Smooth muscle cell (in vitro differentiated cells): ENCODE results near the gene KIF1A. TPM values are rescaled to one million over a fixed set of nuclear protein-coding genes. Genes with fewer than 3 reads are reported as not detected.

Experiments used
- DNase-seq: peaks from one replicate; lab custom pipeline; 2025; ENCODE audit not compliant: unreplicated experiment; lab: John Stamatoyannopoulos, UW
- H2AFZ ChIP-seq: fragments of 200-600 bp; sonication (generic); 2 replicates; pipeline ENCODE4 v1.6.0; 2016; ENCODE audit warnings: antibody characterized with exemption, low read depth, mild to moderate bottlenecking
- H3F3A ChIP-seq: fragments of 200-600 bp; sonication (generic); 2 replicates; pipeline ENCODE4 v1.6.0; 2017; ENCODE audit warnings: antibody characterized with exemption, low read depth
- H3K27ac ChIP-seq: fragments of 200-600 bp; sonication (generic); 2 replicates; pipeline ENCODE4 v1.5.1; 2016; ENCODE audit warnings: low read depth, mild to moderate bottlenecking
- H3K27me3 ChIP-seq: fragments of 200-600 bp; sonication (generic); 2 replicates; pipeline ENCODE4 v1.6.1; 2016; ENCODE audit warnings: low read depth, mild to moderate bottlenecking
- H3K36me3 ChIP-seq: fragments of 200-600 bp; sonication (generic); 2 replicates; pipeline ENCODE4 v1.5.1; 2016; ENCODE audit warnings: low read depth
- H3K4me1 ChIP-seq: fragments of 200-600 bp; sonication (generic); 2 replicates; pipeline ENCODE4 v1.5.1; 2016; ENCODE audit warnings: low read depth
- H3K4me2 ChIP-seq: fragments of 200-600 bp; sonication (generic); 2 replicates; pipeline ENCODE4 v1.6.0; 2016; ENCODE audit warnings: mild to moderate bottlenecking
- H3K4me3 ChIP-seq: fragments of 200-600 bp; sonication (generic); 2 replicates; pipeline ENCODE4 v1.5.1; 2016; ENCODE audit warnings: mild to moderate bottlenecking
- H3K79me2 ChIP-seq: fragments of 200-600 bp; sonication (generic); 2 replicates; pipeline ENCODE4 v1.6.0; 2016; ENCODE audit warnings: low read depth, mild to moderate bottlenecking
- H3K9ac ChIP-seq: fragments of 200-600 bp; sonication (generic); 2 replicates; pipeline ENCODE4 v1.6.0; 2016; ENCODE audit warnings: low read depth
- H3K9me3 ChIP-seq: fragments of 200-600 bp; sonication (generic); replicated peaks from 2 replicates; pipeline ENCODE4 v1.5.1; 2016; ENCODE audit warnings: low read depth
- H4K20me1 ChIP-seq: fragments of 200-600 bp; sonication (generic); 2 replicates; pipeline ENCODE4 v1.6.0; 2016; ENCODE audit warnings: low read depth
- CTCF ChIP-seq: fragments of 200-600 bp; sonication (generic); IDR thresholded peaks from 2 replicates; pipeline ENCODE4 v1.5.1; 2017; ENCODE audit warnings: borderline replicate concordance, mild to moderate bottlenecking, antibody characterized with exemption; ENCODE audit not compliant: insufficient read depth, poor library complexity, severe bottlenecking
- WGBS: methylation state at CpG from one replicate; pipeline ENCODE4 v1.1.7; 2016; ENCODE audit warnings: low lambda C conversion rate; 5-methylcytosine and 5-hydroxymethylcytosine counted together
- polyA plus RNA-seq: library from polyadenylated mRNA; unstranded; fragments of >200 nt; fragmentation: Nextera tagmentation; extraction: Ambion mirVana; gene quantifications from 2 replicates; pipeline ENCODE4 v1.2.1, GENCODE V29; 2016
- total RNA-seq: library from RNA; depleted of rRNA; stranded (reverse); fragments of >200 nt; gene quantifications from 2 replicates; pipeline ENCODE4 v1.2.3, GENCODE V29; 2014

KIF1A gene
- total and polyA plus RNA-seq, 2 experiments from 2014 or later, result 4.6 to 8.4 TPM

GRCh38 chr2:240837621-240838020, 17.6 kb upstream of the KIF1A start:
- DNase-seq, result no peak
- peaks cover under 1% of the 10 kb centered on the region for H3K27me3 ChIP-seq

GRCh38 chr2:240836781-240837467, 16.9 kb upstream of the KIF1A start:
- H3K4me3 ChIP-seq, result no peak overlapping the region
- no peak overlapping the region for H2AFZ ChIP-seq
- no peaks in the 10 kb centered on the region for H3K36me3 ChIP-seq
- H3K9me3 ChIP-seq, result no peaks in the 10 kb centered on the region
- WGBS, result 40% methylated on average over 17 of the region's 17 CpGs
- TF ChIP-seq CTCF, result no peak
- peaks cover 4% of the 10 kb centered on the region for H3K27me3 ChIP-seq
- no peaks in the 10 kb centered on the region for H4K20me1 ChIP-seq
- no peaks in the 10 kb centered on the region for H3F3A ChIP-seq
- peaks cover 6% of the 10 kb centered on the region for H3K4me1 ChIP-seq
- no peak overlapping the region for H3K9ac ChIP-seq
- DNase-seq, result no peak
- H3K27ac ChIP-seq, result peak overlapping the region; percentile 59
- H3K79me2 ChIP-seq, result no peaks in the 10 kb centered on the region
- H3K4me2 ChIP-seq, result peak overlapping the region; percentile 59

More at GRCh38 chr2:240837621-240838020, 17.6 kb upstream of the KIF1A start:
- Histone ChIP-seq H3K79me2 (no peaks in the 10 kb centered on the region), H3K9ac (no peak overlapping the region), H3K27ac (peak overlapping the region; percentile 59), H3K9me3 (no peaks in the 10 kb centered on the region), H3K4me1 (peaks cover 3% of the 10 kb centered on the region), H2AFZ (no peak overlapping the region), H3K36me3 (no peaks in the 10 kb centered on the region), H4K20me1 (no peaks in the 10 kb centered on the region), H3K4me3 (no peak overlapping the region), H3F3A (no peaks in the 10 kb centered on the region), H3K4me2 (peak overlapping the region; percentile 17)
- no peak for TF ChIP-seq CTCF
- WGBS, result 76% methylated on average over 4 of the region's 4 CpGs

GRCh38 chr2:240835528-240835927, 15.5 kb upstream of the KIF1A start:
- H3K9ac ChIP-seq, result no peak overlapping the region
- no peak for TF ChIP-seq CTCF
- H3K9me3 ChIP-seq, result no peaks in the 10 kb centered on the region
- H3K4me1 ChIP-seq, result peaks cover 10% of the 10 kb centered on the region
- no peak for DNase-seq
- no peaks in the 10 kb centered on the region for H3K36me3 ChIP-seq
- H3K79me2 ChIP-seq, result no peaks in the 10 kb centered on the region
- H3K27me3 ChIP-seq, result peaks cover 15% of the 10 kb centered on the region
- H3K4me2 ChIP-seq, result no peak overlapping the region
- no peak overlapping the region for H3K4me3 ChIP-seq
- H3K27ac ChIP-seq, result no peak overlapping the region
- no peaks in the 10 kb centered on the region for H4K20me1 ChIP-seq
- no peak overlapping the region for H2AFZ ChIP-seq
- H3F3A ChIP-seq, result no peaks in the 10 kb centered on the region
- WGBS, result 91% methylated on average over 9 of the region's 9 CpGs
